IPS-NIHi7 (cell line): ENCODE results near the gene ARID2.
A peak's percentile ranks its signal among the peaks of the same experiment; 100 is the strongest.

Experiments used
- DNase-seq: peaks from one replicate; pipeline ENCODE4 v3.0.0; 2012; ENCODE audit warnings: mixed read lengths; ENCODE audit errors: extremely low spot score

ARID2 gene, protein sequence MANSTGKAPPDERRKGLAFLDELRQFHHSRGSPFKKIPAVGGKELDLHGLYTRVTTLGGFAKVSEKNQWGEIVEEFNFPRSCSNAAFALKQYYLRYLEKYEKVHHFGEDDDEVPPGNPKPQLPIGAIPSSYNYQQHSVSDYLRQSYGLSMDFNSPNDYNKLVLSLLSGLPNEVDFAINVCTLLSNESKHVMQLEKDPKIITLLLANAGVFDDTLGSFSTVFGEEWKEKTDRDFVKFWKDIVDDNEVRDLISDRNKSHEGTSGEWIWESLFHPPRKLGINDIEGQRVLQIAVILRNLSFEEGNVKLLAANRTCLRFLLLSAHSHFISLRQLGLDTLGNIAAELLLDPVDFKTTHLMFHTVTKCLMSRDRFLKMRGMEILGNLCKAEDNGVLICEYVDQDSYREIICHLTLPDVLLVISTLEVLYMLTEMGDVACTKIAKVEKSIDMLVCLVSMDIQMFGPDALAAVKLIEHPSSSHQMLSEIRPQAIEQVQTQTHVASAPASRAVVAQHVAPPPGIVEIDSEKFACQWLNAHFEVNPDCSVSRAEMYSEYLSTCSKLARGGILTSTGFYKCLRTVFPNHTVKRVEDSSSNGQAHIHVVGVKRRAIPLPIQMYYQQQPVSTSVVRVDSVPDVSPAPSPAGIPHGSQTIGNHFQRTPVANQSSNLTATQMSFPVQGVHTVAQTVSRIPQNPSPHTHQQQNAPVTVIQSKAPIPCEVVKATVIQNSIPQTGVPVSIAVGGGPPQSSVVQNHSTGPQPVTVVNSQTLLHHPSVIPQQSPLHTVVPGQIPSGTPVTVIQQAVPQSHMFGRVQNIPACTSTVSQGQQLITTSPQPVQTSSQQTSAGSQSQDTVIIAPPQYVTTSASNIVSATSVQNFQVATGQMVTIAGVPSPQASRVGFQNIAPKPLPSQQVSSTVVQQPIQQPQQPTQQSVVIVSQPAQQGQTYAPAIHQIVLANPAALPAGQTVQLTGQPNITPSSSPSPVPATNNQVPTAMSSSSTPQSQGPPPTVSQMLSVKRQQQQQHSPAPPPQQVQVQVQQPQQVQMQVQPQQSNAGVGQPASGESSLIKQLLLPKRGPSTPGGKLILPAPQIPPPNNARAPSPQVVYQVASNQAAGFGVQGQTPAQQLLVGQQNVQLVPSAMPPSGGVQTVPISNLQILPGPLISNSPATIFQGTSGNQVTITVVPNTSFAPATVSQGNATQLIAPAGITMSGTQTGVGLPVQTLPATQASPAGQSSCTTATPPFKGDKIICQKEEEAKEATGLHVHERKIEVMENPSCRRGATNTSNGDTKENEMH (N-terminal part only)

DNA sequence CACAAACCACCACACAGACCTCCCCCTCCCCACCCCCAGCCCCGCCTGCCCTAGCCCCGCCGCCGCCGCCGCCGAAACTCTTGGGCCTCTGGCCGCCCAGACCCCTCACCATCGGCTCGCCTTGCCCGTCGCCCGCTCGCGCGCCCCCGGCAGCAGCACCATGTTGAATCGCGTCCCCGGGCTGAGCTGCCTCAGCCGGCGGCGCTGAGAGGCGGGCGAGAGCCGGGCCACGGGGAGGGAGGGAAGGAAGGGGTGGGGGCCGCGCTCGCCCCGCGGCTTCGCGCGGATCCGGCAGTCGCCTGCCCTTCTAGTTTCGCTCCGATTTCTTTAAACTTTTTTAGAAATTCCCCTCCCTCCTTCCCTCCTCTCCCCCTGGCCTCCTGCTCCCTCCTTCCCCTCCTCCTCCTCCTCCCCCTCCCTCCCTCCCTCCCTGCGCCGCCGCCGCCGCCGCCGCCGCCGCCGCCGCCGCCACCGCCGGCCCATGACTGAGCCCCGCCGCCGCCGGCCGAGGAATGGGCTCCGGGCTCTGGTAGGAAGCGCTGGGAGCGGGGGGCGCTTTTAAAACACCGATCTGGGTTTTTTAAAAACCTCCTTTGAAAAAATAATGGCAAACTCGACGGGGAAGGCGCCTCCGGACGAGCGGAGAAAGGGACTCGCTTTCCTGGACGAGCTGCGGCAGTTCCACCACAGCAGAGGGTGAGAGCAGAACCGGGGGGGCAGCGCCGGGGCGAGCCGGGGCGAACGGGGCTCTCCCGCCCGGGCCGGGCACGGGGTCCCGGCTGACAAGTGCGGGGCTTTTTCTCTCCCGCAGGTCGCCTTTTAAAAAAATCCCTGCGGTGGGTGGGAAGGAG lies at the start of gene ARID2:
Gene ARID2, plus strand, starts transcription at position 474 of the 851 bp plus-strand sequence. Its CDS starts 131 bp downstream, at position 605.
- DNase-seq = peak; percentile 21

DNA sequence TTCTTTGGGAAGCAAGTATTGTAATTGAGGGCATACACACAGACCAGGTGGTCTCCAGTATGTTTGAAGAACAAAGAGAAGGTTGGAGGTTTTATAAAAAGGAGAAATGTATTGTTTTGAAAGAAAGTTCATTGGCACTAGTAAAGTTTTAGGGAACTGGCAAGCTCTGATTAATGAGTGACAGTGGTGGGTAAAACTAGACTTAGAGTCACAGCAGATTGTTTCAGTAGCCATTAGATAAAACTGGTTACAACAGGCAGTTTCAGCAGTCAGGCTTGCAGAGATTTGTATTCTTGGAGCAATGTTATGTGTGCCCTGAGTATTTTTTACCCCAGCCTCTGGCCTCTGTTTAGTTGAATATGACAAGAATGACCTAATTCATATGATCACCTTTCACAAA lies 49.1 kb upstream of the ARID2 start:
- no peak for DNase-seq

DNA sequence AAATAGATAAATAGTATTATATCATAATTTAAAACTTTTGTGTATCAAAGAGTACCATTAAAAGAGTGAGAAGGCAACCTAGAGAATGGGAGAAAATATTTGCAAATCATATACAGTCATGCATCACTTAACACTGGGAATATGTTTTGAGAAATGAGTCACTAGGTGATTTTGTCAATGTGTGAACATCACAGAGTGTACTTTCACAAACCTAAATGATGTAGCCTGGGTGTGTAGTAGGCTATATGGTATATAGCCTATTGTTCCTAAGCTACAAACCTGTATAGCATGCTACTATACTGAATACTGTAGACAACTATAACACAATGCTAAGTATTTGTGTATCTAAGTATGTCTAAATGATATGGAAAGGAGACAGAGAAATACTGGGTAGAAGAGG lies 48.0 kb upstream of the ARID2 start:
- no peak for DNase-seq

DNA sequence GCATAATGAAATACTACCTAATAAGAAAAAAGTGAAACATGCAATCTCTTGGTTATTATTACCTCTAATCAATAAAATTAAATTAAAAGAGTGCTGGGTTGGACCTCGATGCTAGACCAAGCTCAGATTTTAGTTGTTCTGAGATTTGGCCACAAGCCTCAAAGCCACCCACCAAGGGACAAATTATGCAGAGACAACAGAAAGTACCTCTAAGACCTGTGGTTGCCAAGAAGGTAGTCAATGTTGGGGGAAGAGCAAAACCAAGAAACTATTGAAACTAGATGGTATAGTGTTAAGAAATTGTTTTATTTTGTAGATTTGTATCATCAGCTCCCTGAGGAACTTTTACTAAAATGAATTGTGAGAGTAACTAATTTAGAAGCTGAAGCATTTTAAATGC lies 43.8 kb upstream of the ARID2 start:
- DNase-seq = no peak

DNA sequence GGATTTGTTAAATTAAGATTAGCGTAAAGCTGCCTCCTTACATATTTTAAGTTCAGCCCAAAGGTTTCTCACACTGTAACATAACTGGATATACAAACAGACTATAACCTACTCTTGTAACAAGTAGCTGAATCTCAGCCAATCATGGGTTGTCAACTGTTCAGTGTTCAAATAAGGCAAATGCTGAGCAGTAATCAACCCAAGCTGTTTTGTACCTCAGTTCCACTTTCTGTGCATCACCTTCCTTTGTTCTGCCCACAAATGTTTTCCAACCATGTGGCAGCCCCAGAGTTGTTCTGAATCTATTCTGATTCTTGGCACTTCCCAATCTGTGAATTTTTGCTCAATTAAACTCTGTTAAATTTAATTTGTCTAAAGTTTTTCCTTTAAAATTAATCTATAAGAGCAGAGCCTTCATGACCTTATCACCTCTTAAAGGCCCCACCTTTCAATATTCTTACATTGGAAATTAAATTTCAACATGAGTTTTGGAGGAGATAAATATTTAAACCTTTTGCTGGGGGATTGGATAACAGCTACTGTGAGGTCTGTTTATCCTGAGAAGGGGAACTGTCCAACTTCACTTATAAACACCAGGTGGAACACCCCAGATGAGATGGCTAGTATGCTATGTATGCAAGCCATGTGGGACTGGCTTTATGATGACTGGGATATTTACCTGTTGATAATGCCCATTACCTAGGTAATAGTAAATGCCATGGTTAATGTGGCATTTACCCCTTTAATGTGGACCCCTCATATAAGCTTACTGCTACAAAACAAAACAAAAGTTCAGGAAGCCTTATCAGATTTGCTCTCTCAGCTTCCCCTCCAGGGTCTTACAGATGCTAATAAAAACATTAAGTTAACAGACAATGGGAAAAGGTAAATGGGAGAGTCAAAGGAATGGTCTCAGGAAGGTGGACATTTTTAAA lies 42.2 kb upstream of the ARID2 start:
- no peak for DNase-seq

DNA sequence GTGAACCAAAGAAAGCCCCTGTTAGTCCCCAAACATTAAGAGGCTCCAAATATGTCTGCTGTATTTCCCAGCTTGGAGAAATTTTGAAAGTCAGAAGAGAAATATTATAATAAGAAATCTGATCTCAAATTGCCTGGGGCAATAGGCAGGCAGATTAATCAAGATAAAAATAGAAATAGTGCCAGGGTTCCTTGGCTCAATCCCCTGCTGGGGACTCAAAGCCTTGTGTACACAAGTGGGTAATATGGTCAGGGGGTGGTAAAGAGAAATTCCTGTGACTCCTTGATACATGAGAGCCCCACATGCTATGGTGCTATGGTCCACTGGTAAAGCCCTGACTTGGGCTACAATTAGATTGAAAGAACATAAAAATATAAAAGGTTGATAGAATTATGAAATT lies 41.3 kb upstream of the ARID2 start:
- no peak for DNase-seq

DNA sequence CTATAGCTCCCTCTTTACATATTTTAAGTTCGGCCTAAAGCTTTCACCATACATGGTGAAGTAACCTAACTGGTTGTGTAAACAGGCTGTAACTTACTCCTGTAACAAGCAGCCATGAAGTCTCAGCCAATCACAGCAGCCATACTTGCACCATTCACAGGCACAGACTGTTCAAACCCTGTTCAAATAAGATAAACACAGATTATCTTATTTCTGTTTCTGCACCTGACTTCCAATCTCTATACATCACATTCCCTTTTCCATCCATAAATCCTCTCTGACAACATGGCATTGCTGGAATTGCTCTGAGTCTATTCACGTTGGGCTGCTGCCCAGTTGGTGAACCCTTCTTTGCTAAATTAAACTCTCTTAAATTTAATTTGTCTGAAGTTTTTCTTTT lies 34.5 kb upstream of the ARID2 start:
- DNase-seq = no peak

DNA sequence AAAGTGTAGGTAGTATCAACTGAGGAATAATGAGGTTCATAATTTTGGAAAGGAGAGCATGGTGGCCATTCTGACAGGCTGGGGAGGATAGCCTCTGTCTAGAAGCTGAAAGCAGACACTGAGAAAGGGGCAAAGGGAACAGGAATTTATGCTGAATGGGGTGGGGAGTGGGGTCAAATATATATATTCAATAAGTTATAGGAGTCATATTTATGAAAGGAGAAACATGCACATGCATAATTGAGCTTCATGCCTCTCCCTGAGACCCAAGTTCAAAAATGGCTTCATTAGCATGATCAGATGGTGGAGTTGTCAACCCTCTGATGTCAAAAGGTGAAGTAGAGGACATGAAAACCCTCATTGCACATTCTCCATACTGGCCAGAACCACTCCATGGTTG lies 33.9 kb upstream of the ARID2 start:
- DNase-seq = no peak

DNA sequence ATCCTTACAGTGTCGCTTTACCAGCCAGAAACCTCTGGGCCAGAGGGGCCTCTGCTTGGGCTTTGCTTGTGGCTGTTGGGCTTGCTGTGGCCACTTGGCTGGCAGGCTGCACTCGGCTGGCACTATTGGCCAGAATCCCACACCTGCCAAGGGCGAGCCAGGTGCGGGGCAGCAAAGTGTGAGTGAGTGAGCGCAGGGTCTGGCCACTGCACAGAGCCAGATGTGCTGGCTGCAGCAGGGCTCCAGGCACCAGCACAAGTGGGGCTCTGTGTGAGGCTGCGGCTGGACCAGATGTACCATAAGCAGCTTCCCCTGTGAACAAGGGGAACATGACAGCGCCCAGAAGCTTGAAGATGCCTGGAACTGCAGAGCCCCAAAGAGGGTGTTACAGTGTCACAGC lies 33.5 kb upstream of the ARID2 start:
- no peak for DNase-seq

DNA sequence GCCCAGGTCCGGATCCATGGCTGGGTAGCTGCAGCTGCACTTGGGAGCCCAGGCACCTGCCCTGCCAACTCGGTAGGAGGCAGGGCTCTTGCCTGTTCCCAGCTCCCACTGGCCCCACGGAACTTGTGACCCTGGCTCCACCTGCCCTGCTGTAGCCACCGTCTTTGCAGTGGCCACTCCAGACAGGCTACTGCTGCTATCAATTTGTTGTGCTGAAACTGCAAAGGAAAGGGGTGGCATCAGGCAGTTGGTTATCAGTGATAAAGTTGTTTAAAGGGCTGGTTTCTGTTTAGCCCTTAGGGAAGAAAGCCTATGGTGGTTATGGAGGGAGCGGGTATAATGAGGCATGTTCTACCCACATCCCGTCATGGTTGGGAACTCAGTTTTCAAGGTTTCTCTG lies 32.1 kb upstream of the ARID2 start:
- no peak for DNase-seq

DNA sequence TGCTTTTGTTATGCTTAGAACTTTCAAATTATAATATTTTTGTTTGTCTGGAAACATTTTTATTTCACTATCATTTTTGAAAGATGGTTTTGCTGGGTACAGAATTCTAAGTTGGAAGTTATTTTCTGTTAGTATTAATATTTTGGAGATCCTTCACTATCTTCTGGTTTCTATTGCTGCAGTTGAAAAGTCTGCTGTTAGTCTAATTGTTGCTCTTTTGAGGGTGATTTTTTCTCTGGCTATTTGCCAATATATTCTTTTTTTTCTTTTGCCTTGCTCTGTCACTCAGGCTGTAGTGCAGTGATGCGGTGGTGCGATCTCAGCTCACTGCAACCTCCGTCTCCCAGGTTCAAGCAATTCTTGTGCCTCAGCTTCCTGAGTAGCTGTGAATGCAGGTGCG lies 28.2 kb upstream of the ARID2 start:
- DNase-seq = no peak

DNA sequence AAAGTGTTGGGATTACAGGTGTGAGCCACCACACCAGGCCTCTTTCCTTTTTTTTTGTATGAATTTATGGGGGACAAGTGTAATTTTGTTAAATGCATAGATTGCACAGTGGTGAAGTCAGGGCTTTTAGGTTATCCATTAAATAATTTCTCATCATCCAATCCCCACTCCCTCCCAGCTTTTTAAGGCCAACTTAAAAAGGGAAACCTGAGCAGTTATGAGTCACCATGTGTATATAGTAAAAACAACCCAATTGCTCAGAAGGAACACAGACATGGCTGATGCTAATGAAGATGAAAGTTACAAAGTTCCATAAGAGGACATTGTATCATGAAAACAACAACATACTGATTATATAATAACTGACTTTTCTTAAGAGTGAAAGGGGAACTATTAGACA lies 25.6 kb upstream of the ARID2 start:
- DNase-seq = no peak

DNA sequence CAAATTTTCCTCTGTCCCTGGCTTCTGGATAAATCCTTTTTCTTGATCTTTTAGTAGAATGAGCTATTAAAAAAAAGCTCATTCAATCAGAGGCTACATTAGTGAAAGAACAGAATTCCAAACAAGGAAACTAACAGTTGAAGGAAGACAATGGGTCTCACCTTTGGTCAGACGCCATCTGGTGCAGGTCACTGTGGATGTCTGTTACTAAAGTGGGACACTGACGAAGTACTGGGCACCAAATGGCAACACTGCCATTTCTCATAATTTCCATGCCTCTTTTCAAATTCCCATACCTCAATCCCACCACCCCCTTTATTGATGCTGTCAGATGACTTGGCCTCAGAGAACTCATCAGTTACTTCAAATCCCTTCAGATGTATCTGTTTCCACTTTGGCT lies 24.5 kb upstream of the ARID2 start:
- no peak for DNase-seq

DNA sequence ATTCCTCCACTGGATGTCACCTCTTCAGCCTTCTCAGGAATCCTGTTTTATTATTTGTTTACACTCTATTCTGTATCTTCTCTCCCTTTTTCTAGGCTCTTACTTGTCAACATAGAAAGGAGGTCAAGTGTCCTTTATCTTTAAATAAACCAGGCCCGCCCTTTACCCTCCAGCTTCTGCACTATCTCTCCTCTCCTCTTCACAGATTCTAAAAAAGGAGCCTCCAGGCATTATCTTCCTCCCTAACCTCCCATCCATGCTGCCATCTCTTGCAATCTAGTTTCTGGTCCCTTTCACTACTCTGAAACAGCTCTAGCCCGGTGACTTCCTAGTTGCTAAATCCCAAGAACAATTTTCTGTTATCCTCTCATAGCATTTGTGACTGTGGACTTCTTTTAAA lies 24.1 kb upstream of the ARID2 start:
- no peak for DNase-seq

DNA sequence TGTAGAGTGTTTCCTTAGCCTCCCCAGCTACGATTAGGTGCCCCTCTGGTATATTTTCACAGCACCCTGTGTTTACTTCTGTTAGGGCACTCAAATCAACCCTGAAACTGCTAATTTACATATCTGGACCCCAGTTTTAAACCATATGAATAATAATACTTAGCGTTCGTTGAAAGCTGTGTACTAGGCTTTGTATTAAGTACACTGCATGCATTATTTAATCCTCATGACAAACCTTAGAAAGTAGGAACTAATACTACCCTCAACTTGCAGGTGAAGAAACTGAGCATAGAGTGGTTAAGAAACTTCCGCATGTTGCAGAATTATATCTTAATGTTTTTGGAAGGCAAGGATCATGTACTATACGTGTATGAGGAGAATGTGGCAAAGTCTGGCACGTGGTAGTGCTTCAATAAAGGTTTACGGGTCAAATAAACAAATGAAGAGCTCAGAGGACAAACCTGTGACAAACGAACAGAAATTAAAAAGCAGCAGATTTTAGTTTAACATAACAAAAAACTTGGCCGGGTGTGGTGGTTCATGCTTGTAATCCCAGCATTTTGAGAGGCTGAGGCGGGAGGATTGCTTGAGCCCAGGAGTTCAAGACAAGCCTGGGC lies 22.2 kb upstream of the ARID2 start:
- DNase-seq = no peak

DNA sequence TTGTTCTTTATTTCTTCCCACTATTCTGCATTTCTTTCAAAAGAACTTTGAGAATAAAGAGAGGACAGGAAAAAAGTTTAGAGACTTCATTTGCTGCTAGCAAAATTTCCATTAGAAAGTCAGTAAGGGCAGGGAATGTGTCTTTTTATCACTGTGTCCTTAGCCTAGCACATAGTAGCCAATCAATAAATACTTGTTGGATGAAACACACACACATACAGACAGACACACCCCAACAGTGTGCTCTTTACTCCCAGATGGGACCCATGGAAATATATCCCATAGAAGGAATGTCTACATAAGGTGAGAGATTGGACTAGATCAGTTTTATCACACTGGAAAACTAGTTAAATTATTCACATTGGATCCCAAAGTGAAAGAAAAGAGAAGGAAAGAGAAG lies 21.1 kb upstream of the ARID2 start:
- DNase-seq = no peak

DNA sequence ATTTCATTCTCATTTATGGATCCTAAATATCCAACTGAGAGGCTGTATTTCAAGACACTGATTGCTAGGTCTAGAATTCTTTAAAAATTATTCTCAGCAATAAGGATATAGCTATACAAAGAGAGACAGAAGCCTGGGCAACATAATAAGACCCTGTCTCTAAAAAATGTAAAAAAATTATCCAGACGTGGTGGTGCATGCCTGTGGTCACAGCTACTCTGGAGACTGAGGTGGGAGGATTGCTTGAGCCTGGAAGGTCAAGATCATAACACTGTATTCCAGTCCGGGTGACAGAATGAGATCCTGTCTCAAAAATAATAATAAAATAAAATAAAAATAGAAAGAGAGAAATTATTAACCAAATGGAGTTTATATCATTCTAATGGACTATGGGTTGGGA lies 20.6 kb upstream of the ARID2 start:
- DNase-seq = no peak

DNA sequence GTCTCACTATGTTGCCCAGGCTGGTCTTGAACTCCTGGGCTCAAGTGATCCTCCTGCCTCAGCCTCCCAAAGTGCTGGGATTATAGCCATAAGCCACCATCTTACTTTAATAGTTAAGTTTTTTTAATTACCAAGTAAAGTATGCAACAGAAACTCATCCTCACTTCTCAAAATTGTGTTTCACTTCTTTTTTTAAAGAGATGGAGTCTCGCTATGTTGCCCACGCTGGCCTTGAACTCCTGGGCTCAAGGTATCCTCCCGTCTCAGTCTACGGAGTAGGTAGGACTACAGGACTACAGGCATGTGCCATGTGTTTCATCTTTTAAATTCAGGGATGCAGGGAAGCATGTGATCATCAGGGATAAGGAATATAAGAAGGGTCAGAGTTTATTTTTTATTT lies 17.2 kb upstream of the ARID2 start:
- DNase-seq = no peak

DNA sequence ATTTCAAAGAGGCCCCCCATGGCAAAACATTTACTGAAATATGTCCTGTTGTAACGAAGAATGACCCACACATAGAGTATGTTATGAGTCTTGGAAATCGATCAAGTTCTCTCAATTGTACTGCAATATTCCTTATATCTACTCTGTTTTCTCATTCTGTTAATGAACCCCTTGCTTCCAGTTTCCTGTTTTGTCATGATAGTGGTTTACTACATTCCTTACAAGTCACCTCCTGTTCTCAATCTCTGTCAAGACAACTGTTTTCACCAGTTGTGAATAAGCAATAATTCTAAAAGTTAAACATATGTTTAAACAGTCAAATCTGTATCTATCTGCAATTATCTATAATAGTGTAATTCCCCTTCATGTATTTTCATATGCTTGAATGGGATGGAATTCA lies 16.4 kb upstream of the ARID2 start:
- DNase-seq = no peak

DNA sequence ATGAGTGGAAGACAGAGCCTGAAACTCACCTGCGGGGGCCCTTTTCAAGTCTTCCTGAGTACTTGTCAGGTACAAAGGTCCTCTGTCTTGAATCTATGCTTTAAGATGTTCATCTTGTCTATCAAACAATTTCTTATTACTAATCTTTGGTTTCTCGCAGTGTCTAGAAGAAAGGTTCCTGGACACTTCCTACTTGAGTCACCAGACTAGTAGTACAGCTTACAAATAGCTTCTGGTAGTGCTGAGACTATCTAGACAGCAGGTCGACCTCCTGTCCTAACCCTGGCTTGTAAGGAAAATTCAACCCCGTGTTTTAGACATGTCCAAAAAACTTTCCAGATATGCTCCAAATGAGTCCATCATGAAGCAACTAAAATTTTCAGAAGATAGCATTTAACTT lies 11.2 kb upstream of the ARID2 start:
- DNase-seq = no peak
